Neural cell (in vitro differentiated cells): ENCODE results near the gene LRRC34. TPM values are rescaled to one million over a fixed set of nuclear protein-coding genes. Genes with fewer than 3 reads are reported as not detected.

Experiments used
- H2AFZ ChIP-seq: fragments of 200-600, 300-800 bp; sonication (generic), shearing (Covaris generic); 2 replicates; pipeline ENCODE4 v1.6.0; 2014; ENCODE audit warnings: low read depth, mild to moderate bottlenecking, antibody characterized with exemption, low read length, moderate library complexity
- H3F3A ChIP-seq: fragments of 200-600 bp; shearing (Covaris generic); 2 replicates; pipeline ENCODE4 v1.6.1; 2016; ENCODE audit warnings: mild to moderate bottlenecking, moderate library complexity, mixed read lengths, antibody characterized with exemption, low read length; ENCODE audit not compliant: insufficient read depth, poor library complexity, severe bottlenecking
- H3K27ac ChIP-seq: fragments of 200-600, 300-800 bp; sonication (generic), shearing (Covaris generic); 2 replicates; pipeline ENCODE4 v1.5.1; 2014; ENCODE audit warnings: mild to moderate bottlenecking, low read length, moderate library complexity
- H3K27me3 ChIP-seq: fragments of 300-800, 200-600 bp; sonication (generic), shearing (Covaris generic); 2 replicates; pipeline ENCODE4 v1.6.0; 2014; ENCODE audit warnings: mild to moderate bottlenecking, low read depth, low read length, moderate library complexity; ENCODE audit not compliant: insufficient read depth
- H3K36me3 ChIP-seq: fragments of 300-800, 200-600 bp; sonication (generic), shearing (Covaris generic); 2 replicates; pipeline ENCODE4 v1.5.1; 2014; ENCODE audit warnings: mild to moderate bottlenecking, antibody characterized with exemption, low read length, moderate library complexity; ENCODE audit not compliant: insufficient read depth
- H3K4me2 ChIP-seq: fragments of 300-800, 200-600 bp; sonication (generic), shearing (Covaris generic); 2 replicates; pipeline ENCODE4 v1.6.0; 2014; ENCODE audit warnings: mild to moderate bottlenecking, low read length
- H3K4me3 ChIP-seq: fragments of 300-800, 200-600 bp; sonication (generic), shearing (Covaris generic); 2 replicates; pipeline ENCODE4 v1.5.1; 2014; ENCODE audit warnings: mild to moderate bottlenecking, low read length, moderate library complexity
- H3K79me2 ChIP-seq: fragments of 200-600 bp; shearing (Covaris generic); replicated peaks from 2 replicates; pipeline ENCODE4 v1.6.0; 2014; ENCODE audit warnings: mild to moderate bottlenecking, low read length, moderate library complexity; ENCODE audit not compliant: insufficient read depth
- H3K9ac ChIP-seq: fragments of 300-800, 200-600 bp; sonication (generic), shearing (Covaris generic); 2 replicates; pipeline ENCODE4 v1.6.1; 2016; ENCODE audit warnings: mild to moderate bottlenecking, low read length, mixed read lengths
- H3K9me2 ChIP-seq: fragments of 200-600 bp; shearing (Covaris generic); 2 replicates; pipeline ENCODE4 v1.6.1; 2016; ENCODE audit warnings: mild to moderate bottlenecking, low read length, mixed read lengths; ENCODE audit not compliant: insufficient read depth
- H3K9me3 ChIP-seq: fragments of 200-600, 300-800 bp; sonication (generic), shearing (Covaris generic); 2 replicates; pipeline ENCODE4 v1.6.1; 2016; ENCODE audit warnings: mild to moderate bottlenecking, mixed run types, low read length, moderate library complexity, mixed read lengths
- H4K20me1 ChIP-seq: fragments of 200-600 bp; shearing (Covaris generic); 2 replicates; pipeline ENCODE4 v1.6.1; 2016; ENCODE audit warnings: mild to moderate bottlenecking, mixed run types; ENCODE audit not compliant: insufficient read depth
- EP300 ChIP-seq: fragments of 450-650 bp; conservative IDR thresholded peaks from 2 replicates; pipeline ENCODE4 v1.6.1; 2014; ENCODE audit warnings: antibody characterized with exemption, mild to moderate bottlenecking, moderate library complexity; ENCODE audit not compliant: poor library complexity, severe bottlenecking
- EZH2 ChIP-seq: fragments of 200-600, 300-800 bp; shearing (Covaris generic), sonication (generic); IDR thresholded peaks from 2 replicates; pipeline ENCODE4 v1.6.1; 2014; ENCODE audit warnings: antibody characterized with exemption, low read length, borderline replicate concordance, mild to moderate bottlenecking; ENCODE audit not compliant: insufficient read depth, poor library complexity, severe bottlenecking
- MXI1 ChIP-seq: fragments of 450-650 bp; conservative IDR thresholded peaks from 2 replicates; pipeline ENCODE4 v1.6.1; 2014; ENCODE audit warnings: antibody characterized with exemption, mild to moderate bottlenecking; ENCODE audit not compliant: poor library complexity, severe bottlenecking
- POLR2AphosphoS5 ChIP-seq: IDR thresholded peaks from 2 replicates; pipeline ENCODE4 v1.6.1; 2012
- RAD21 ChIP-seq: fragments of 450-650 bp; conservative IDR thresholded peaks from 2 replicates; pipeline ENCODE4 v1.6.1; 2014; ENCODE audit warnings: antibody characterized with exemption, mild to moderate bottlenecking, moderate library complexity
- REST ChIP-seq: IDR thresholded peaks from 2 replicates; pipeline ENCODE4 v1.6.1; 2012; ENCODE audit warnings: borderline replicate concordance
- SMC3 ChIP-seq: fragments of 450-650 bp; conservative IDR thresholded peaks from 2 replicates; pipeline ENCODE4 v1.6.1; 2014; ENCODE audit warnings: antibody characterized with exemption, mild to moderate bottlenecking, moderate library complexity; ENCODE audit not compliant: poor library complexity
- TAF1 ChIP-seq: IDR thresholded peaks from 2 replicates; pipeline ENCODE4 v1.6.1; 2012; ENCODE audit warnings: low read depth
- polyA plus RNA-seq: library from polyadenylated mRNA; depleted of rRNA; stranded (reverse); fragments of >200 nt; gene quantifications from 2 replicates; pipeline ENCODE4 v1.2.3, GENCODE V29; 2014
- TF ChIP-seq, protein P1 (sequence below): fragments of 450-650 bp; IDR thresholded peaks from 2 replicates; pipeline ENCODE4 v1.5.1; 2014; ENCODE audit warnings: antibody characterized with exemption, mild to moderate bottlenecking, moderate library complexity; ENCODE audit not compliant: poor library complexity, severe bottlenecking

The LRRC34 gene
- polyA plus RNA-seq, 1 donor from 2014 or later = 1.1 TPM

GRCh38 chr3:169811631-169812331 is 923 bp downstream of the LRRC34 start:
- no peaks in the 10 kb centered on the region for H3K9me2 ChIP-seq
- H3K27ac ChIP-seq = no peak overlapping the region
- TF ChIP-seq EP300 (no peak), POLR2AphosphoS5 (no peak), MXI1 (no peak), RAD21 (no peak), TAF1 (no peak), EZH2 (no peak), SMC3 (no peak), REST (no peak)
- TF ChIP-seq, protein P1, sequence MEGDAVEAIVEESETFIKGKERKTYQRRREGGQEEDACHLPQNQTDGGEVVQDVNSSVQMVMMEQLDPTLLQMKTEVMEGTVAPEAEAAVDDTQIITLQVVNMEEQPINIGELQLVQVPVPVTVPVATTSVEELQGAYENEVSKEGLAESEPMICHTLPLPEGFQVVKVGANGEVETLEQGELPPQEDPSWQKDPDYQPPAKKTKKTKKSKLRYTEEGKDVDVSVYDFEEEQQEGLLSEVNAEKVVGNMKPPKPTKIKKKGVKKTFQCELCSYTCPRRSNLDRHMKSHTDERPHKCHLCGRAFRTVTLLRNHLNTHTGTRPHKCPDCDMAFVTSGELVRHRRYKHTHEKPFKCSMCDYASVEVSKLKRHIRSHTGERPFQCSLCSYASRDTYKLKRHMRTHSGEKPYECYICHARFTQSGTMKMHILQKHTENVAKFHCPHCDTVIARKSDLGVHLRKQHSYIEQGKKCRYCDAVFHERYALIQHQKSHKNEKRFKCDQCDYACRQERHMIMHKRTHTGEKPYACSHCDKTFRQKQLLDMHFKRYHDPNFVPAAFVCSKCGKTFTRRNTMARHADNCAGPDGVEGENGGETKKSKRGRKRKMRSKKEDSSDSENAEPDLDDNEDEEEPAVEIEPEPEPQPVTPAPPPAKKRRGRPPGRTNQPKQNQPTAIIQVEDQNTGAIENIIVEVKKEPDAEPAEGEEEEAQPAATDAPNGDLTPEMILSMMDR = no peak
- no peaks in the 10 kb centered on the region for H3K36me3 ChIP-seq
- H3K4me3 ChIP-seq = peak overlapping the region; percentile 64
- no peak overlapping the region for H2AFZ ChIP-seq
- no peaks in the 10 kb centered on the region for H3K79me2 ChIP-seq
- no peaks in the 10 kb centered on the region for H4K20me1 ChIP-seq
- no peaks in the 10 kb centered on the region for H3F3A ChIP-seq
- H3K4me2 ChIP-seq = no peak overlapping the region
- no peaks in the 10 kb centered on the region for H3K9me3 ChIP-seq
- H3K9ac ChIP-seq = peak overlapping the region; percentile 55
- H3K27me3 ChIP-seq = no peaks in the 10 kb centered on the region

DNA sequence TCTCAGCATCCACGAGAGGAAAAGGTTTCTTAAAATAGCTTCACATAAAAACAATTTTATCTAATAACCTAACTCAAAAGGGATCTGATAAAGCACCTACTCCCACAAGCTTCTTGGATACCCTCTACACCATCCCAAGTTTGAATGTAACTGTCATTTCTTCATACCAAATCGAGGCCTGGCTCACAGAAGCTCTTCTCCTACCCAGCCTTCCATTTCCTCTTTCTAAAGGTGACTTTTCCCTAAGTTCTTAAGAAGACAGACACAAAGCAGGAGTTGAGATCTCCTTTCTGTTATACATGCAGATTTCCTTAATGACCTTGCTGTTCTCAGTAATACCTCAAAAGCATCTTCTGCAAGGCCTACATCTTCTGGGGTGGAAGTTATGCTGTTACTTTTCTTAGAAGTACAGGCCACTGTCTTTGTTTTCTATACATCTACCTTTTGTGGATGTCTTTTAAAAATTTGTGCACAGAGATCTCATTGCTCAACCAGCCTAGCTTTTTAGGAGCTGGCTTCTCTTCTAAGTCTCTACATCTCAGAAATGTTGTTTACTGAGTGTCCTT is 3.4 kb downstream of the LRRC34 start:
- no peak for TF ChIP-seq RAD21
- TF ChIP-seq POLR2AphosphoS5 = no peak
- TF ChIP-seq MXI1 = no peak
- no peak for TF ChIP-seq REST
- no peak for TF ChIP-seq EP300
- TF ChIP-seq, protein P1 = no peak
- no peak for TF ChIP-seq EZH2
- TF ChIP-seq TAF1 = no peak
- TF ChIP-seq SMC3 = no peak
- no peak overlapping the region for H3K27ac ChIP-seq

More for the DNA sequence above, 3.4 kb downstream of the LRRC34 start:
- H3K36me3 ChIP-seq = no peaks in the 10 kb centered on the region
- no peak overlapping the region for H3K4me3 ChIP-seq
- no peaks in the 10 kb centered on the region for H3K27me3 ChIP-seq
- H3K79me2 ChIP-seq = no peaks in the 10 kb centered on the region
- no peaks in the 10 kb centered on the region for H3F3A ChIP-seq
- H3K9me2 ChIP-seq = no peaks in the 10 kb centered on the region
- no peaks in the 10 kb centered on the region for H4K20me1 ChIP-seq
- no peak overlapping the region for H3K9ac ChIP-seq
- no peaks in the 10 kb centered on the region for H3K9me3 ChIP-seq
- H2AFZ ChIP-seq = no peak overlapping the region
- no peak overlapping the region for H3K4me2 ChIP-seq
